Measurements from ENCODE around the gene PPP1R14B.

- TF ChIP-seq, protein P1, sequence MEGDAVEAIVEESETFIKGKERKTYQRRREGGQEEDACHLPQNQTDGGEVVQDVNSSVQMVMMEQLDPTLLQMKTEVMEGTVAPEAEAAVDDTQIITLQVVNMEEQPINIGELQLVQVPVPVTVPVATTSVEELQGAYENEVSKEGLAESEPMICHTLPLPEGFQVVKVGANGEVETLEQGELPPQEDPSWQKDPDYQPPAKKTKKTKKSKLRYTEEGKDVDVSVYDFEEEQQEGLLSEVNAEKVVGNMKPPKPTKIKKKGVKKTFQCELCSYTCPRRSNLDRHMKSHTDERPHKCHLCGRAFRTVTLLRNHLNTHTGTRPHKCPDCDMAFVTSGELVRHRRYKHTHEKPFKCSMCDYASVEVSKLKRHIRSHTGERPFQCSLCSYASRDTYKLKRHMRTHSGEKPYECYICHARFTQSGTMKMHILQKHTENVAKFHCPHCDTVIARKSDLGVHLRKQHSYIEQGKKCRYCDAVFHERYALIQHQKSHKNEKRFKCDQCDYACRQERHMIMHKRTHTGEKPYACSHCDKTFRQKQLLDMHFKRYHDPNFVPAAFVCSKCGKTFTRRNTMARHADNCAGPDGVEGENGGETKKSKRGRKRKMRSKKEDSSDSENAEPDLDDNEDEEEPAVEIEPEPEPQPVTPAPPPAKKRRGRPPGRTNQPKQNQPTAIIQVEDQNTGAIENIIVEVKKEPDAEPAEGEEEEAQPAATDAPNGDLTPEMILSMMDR (IDR thresholded peaks at IDR 0.05; ENCODE audit: insufficient read depth, low read length), result no peak
- TF ChIP-seq GABPA (IDR thresholded peaks at IDR 0.05; ENCODE audit: low read depth) (no peak), POLR2AphosphoS5 (IDR thresholded peaks at IDR 0.05; ENCODE audit: low read depth) (no peak), SPI1 (IDR thresholded peaks at IDR 0.05; ENCODE audit: borderline replicate concordance, low read depth) (no peak)
- TF ChIP-seq, protein P2, sequence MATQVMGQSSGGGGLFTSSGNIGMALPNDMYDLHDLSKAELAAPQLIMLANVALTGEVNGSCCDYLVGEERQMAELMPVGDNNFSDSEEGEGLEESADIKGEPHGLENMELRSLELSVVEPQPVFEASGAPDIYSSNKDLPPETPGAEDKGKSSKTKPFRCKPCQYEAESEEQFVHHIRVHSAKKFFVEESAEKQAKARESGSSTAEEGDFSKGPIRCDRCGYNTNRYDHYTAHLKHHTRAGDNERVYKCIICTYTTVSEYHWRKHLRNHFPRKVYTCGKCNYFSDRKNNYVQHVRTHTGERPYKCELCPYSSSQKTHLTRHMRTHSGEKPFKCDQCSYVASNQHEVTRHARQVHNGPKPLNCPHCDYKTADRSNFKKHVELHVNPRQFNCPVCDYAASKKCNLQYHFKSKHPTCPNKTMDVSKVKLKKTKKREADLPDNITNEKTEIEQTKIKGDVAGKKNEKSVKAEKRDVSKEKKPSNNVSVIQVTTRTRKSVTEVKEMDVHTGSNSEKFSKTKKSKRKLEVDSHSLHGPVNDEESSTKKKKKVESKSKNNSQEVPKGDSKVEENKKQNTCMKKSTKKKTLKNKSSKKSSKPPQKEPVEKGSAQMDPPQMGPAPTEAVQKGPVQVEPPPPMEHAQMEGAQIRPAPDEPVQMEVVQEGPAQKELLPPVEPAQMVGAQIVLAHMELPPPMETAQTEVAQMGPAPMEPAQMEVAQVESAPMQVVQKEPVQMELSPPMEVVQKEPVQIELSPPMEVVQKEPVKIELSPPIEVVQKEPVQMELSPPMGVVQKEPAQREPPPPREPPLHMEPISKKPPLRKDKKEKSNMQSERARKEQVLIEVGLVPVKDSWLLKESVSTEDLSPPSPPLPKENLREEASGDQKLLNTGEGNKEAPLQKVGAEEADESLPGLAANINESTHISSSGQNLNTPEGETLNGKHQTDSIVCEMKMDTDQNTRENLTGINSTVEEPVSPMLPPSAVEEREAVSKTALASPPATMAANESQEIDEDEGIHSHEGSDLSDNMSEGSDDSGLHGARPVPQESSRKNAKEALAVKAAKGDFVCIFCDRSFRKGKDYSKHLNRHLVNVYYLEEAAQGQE (IDR thresholded peaks at IDR 0.05; ENCODE audit: insufficient replicate concordance, low read depth), result no peak
Measured at GRCh38 chr11:64220271-64220670, 26.5 kb downstream of the PPP1R14B start.
